Spinal cord (tissue), 10 donors: ENCODE results near the gene RAP1A. TPM values are rescaled to one million over a fixed set of nuclear protein-coding genes. Genes with fewer than 3 reads are reported as not detected.

ENCODE experiments used
- DNase-seq, 6 donors: peaks; one replicate each; pipeline versions ENCODE4 v3.0.0 to v3.0.0-alpha.2; 2013 to 2015; ENCODE audit warnings: low spot score in 6 of 6, low read depth in 4 of 6
- H3K27ac ChIP-seq: one replicate; pipeline ENCODE4 v1.5.1; 2013; ENCODE audit warnings: low read depth, low read length, control low read depth
- H3K27me3 ChIP-seq: one replicate; pipeline ENCODE4 v1.6.1; 2013; ENCODE audit warnings: low read length; ENCODE audit not compliant: control insufficient read depth, insufficient read depth
- H3K36me3 ChIP-seq: one replicate; pipeline ENCODE4 v1.6.1; 2013; ENCODE audit warnings: low read length; ENCODE audit not compliant: control insufficient read depth, insufficient read depth
- H3K4me1 ChIP-seq: one replicate; pipeline ENCODE4 v1.6.1; 2013; ENCODE audit warnings: low read length; ENCODE audit not compliant: control insufficient read depth, insufficient read depth
- H3K4me3 ChIP-seq: one replicate; pipeline ENCODE4 v1.5.1; 2013; ENCODE audit warnings: low read depth, low read length, control low read depth
- H3K9me3 ChIP-seq: one replicate; pipeline ENCODE4 v1.6.1; 2013; ENCODE audit warnings: low read length; ENCODE audit not compliant: control insufficient read depth, insufficient read depth
- WGBS: methylation state at CpG from one replicate; pipeline ENCODE4 v1.1.5; 2013; ENCODE audit warnings: missing lambda C conversion rate; ENCODE audit not compliant: insufficient coverage; 5-methylcytosine and 5-hydroxymethylcytosine counted together
- polyA plus RNA-seq, 2 donors: library from polyadenylated mRNA; unstranded; fragments of 120-200 nt; gene quantifications; one replicate each; pipeline ENCODE4 v1.2.1, GENCODE V29; 2013; ENCODE audit not compliant: insufficient read length in 2 of 2
- total RNA-seq, 2 donors: library from RNA; depleted of rRNA in 1 of 2; stranded (reverse); fragments of 120-200 nt in 1 of 2; fragments of >200 nt in 1 of 2; gene quantifications; one replicate each; pipeline versions ENCODE4 v1.2.3 to v1.2.4, GENCODE V29; 2013 to 2014
- donor health status: healthy.

Gene RAP1A
- total and polyA plus RNA-seq, 4 donors = 29.3 to 84.4 (median 57.9) TPM

GRCh38 chr1:111595807-111596206 is 23.8 kb upstream of the RAP1A start:
- no peaks in the 10 kb centered on the region for H3K9me3 ChIP-seq
- H3K27ac ChIP-seq = no peak overlapping the region
- no peak for DNase-seq
- H3K27me3 ChIP-seq = no peaks in the 10 kb centered on the region
- H3K4me3 ChIP-seq = no peak overlapping the region
- H3K4me1 ChIP-seq = peaks cover 8% of the 10 kb centered on the region
- WGBS = no CpG with 5 or more reads among the region's 1 CpG
- no peaks in the 10 kb centered on the region for H3K36me3 ChIP-seq

- no peaks in the 10 kb centered on the region for H3K9me3 ChIP-seq
- H3K36me3 ChIP-seq = no peaks in the 10 kb centered on the region
- no peaks in the 10 kb centered on the region for H3K27me3 ChIP-seq
- H3K4me3 ChIP-seq = no peak overlapping the region
- DNase-seq = no peak
- no peak overlapping the region for H3K27ac ChIP-seq
- H3K4me1 ChIP-seq = peaks cover 8% of the 10 kb centered on the region
- no CpG with 5 or more reads among the region's 1 CpG for WGBS
Measured at GRCh38 chr1:111596499-111596898, 23.1 kb upstream of the RAP1A start.

GRCh38 chr1:111597426-111597825 is 22.2 kb upstream of the RAP1A start:
- peaks cover 8% of the 10 kb centered on the region for H3K4me1 ChIP-seq
- 100% methylated on average over 1 of the region's 5 CpGs for WGBS
- DNase-seq = peak in 1 of 6 donors; percentile 67
- no peaks in the 10 kb centered on the region for H3K9me3 ChIP-seq
- no peaks in the 10 kb centered on the region for H3K36me3 ChIP-seq
- H3K27ac ChIP-seq = no peak overlapping the region
- no peak overlapping the region for H3K4me3 ChIP-seq
- no peaks in the 10 kb centered on the region for H3K27me3 ChIP-seq

- Histone ChIP-seq H3K27ac (no peak overlapping the region), H3K27me3 (no peaks in the 10 kb centered on the region), H3K4me1 (peaks cover 4% of the 10 kb centered on the region), H3K9me3 (no peaks in the 10 kb centered on the region), H3K4me3 (no peak overlapping the region), H3K36me3 (no peaks in the 10 kb centered on the region)
- 95% methylated on average over 4 of the region's 6 CpGs for WGBS
- DNase-seq = no peak
Measured at GRCh38 chr1:111598544-111598943, 21.0 kb upstream of the RAP1A start.

- Histone ChIP-seq H3K4me3 (no peak overlapping the region), H3K27me3 (no peaks in the 10 kb centered on the region), H3K36me3 (no peaks in the 10 kb centered on the region), H3K27ac (no peak overlapping the region), H3K9me3 (no peaks in the 10 kb centered on the region), H3K4me1 (no peaks in the 10 kb centered on the region)
- WGBS = 92% methylated on average over 5 of the region's 10 CpGs
- no peak for DNase-seq
Measured at GRCh38 chr1:111599781-111600693, 19.6 kb upstream of the RAP1A start.

- WGBS = 85% methylated on average over 4 of the region's 6 CpGs
- Histone ChIP-seq H3K27me3 (no peaks in the 10 kb centered on the region), H3K9me3 (no peaks in the 10 kb centered on the region), H3K27ac (no peak overlapping the region), H3K4me1 (peaks cover 4% of the 10 kb centered on the region), H3K36me3 (no peaks in the 10 kb centered on the region), H3K4me3 (no peak overlapping the region)
- no peak for DNase-seq
Measured at GRCh38 chr1:111600886-111601386, 18.7 kb upstream of the RAP1A start.

- no peak for DNase-seq
- Histone ChIP-seq H3K9me3 (no peaks in the 10 kb centered on the region), H3K36me3 (no peaks in the 10 kb centered on the region), H3K27me3 (no peaks in the 10 kb centered on the region), H3K4me1 (peaks cover 7% of the 10 kb centered on the region), H3K4me3 (no peak overlapping the region), H3K27ac (no peak overlapping the region)
Measured at GRCh38 chr1:111602302-111602701, 17.3 kb upstream of the RAP1A start.

GRCh38 chr1:111602974-111603373 is 16.6 kb upstream of the RAP1A start:
- no peaks in the 10 kb centered on the region for H3K9me3 ChIP-seq
- WGBS = 82% methylated on average over 1 of the region's 4 CpGs
- H3K27me3 ChIP-seq = no peaks in the 10 kb centered on the region
- no peaks in the 10 kb centered on the region for H3K36me3 ChIP-seq
- H3K27ac ChIP-seq = no peak overlapping the region
- no peak for DNase-seq
- H3K4me3 ChIP-seq = no peak overlapping the region
- peaks cover 7% of the 10 kb centered on the region for H3K4me1 ChIP-seq

- Histone ChIP-seq H3K36me3 (no peaks in the 10 kb centered on the region), H3K27ac (no peak overlapping the region), H3K4me1 (peaks cover 7% of the 10 kb centered on the region), H3K9me3 (no peaks in the 10 kb centered on the region), H3K27me3 (no peaks in the 10 kb centered on the region), H3K4me3 (no peak overlapping the region)
- 98% methylated on average over 4 of the region's 4 CpGs for WGBS
- no peak for DNase-seq
Measured at GRCh38 chr1:111603979-111604378, 15.6 kb upstream of the RAP1A start.

GRCh38 chr1:111604931-111605330 is 14.7 kb upstream of the RAP1A start:
- Histone ChIP-seq H3K27ac (no peak overlapping the region), H3K36me3 (no peaks in the 10 kb centered on the region), H3K4me1 (peaks cover 7% of the 10 kb centered on the region), H3K4me3 (no peak overlapping the region), H3K9me3 (no peaks in the 10 kb centered on the region), H3K27me3 (no peaks in the 10 kb centered on the region)
- DNase-seq = no peak
- no CpG with 5 or more reads among the region's 3 CpGs for WGBS
